GM18507 (cell line): Measurements from ENCODE around the gene ASCL2.

Source experiments
- DNase-seq: peaks from one replicate; pipeline ENCODE4 v3.0.0; 2011; ENCODE audit warnings: low read depth; ENCODE audit not compliant: insufficient read length; ENCODE audit errors: extremely low spot score
- FAIRE-seq: peaks from 2 replicates; lab custom pipeline; 2011; peaks lifted over from hg19 to GRCh38; lab: Jason Lieb, UNC

Gene ASCL2

DNA sequence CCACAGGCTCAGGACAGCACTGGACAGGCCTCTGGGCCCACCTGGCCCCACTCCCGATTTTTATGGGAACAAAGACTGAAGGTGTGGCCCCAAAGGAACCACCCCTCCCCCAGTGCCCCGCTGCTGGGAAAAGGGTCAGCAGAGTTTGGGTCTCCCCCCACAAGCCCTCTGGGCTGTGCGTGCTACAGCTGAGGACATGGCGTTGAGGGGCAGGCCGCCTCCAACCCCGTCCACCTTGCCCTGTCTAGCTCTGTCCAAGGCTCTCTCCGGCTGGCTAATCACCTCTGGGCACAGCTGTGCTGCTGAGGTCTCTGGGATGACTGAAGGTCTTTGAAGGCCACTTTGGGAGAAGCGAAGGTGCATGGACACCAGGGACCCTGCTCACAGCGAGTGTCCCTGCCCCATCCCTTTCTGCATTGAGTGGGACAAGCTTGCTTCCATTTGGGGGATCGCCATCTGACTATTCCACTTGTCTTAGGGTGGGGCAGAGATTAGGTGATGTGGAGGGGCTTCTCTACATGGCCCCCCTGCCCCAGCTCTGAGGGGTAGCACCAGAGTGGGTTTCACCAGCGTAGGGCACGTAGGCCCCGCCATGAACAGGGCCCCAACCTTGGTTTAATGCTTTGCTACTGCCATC is 6.5 kb downstream of the ASCL2 start:
- DNase-seq (no peak), FAIRE-seq (no peak)

DNA sequence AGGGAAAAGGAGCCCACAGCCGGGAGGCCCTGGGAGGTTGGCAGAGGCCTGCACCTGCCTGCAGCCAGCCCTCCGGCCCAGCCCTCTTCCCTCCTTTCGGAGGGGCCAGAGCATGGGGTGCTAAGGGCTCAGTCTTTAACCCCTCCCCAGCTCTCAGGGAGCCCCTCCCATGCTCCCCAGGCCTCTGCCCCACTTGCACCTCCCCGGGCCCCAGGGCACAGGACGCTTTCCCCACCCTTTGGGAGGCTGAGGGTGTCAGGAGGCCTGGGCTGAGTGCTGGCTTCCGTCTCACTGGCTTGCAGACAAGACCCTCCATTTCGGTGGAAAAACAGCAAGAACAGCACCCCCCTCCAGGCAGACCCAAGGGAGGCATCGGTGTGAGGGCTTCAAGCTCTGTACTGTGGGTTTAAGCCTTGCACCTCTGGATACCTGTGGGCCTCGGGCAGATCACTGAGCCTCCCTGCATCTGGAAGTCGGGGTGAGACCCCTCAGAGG is 7.3 kb downstream of the ASCL2 start:
- FAIRE-seq (no peak), DNase-seq (no peak)

DNA sequence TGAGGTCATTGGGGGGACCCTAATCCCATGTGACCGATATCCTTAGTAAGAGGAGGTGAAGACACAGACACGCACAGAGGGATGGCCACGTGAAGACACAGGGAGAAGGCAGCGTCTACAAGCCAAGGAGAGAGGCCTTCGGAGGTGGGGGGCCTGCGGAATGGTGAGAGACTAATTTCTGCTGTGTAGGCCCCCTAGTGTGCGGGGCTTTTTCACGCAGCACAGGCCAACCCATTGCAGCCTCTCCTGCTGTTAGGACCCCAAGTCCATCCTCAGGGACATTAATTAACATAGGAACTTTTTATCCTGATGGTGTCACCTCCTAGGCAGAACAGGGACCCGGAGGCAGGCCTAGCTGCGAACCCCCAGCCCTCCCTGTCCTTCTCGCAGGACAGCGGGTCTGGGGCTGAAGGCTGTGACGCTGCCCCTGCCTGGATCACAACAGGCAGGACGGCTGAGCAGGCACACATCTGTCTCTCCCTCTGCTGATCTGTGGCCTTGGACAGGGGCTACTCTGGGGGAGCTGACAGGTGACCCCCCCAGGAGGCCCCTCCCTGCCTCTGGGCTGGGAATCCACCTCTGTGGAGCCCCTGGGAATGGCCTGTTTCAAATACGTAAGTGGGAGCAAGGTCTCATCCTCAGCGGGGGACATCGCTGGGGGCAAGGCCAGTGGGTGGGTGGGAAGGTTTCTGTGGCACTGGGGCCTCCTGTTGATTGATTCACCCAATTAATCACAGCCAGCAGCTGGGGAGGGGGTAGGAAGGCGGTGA is 7.9 kb downstream of the ASCL2 start:
- DNase-seq (no peak), FAIRE-seq (no peak)

DNA sequence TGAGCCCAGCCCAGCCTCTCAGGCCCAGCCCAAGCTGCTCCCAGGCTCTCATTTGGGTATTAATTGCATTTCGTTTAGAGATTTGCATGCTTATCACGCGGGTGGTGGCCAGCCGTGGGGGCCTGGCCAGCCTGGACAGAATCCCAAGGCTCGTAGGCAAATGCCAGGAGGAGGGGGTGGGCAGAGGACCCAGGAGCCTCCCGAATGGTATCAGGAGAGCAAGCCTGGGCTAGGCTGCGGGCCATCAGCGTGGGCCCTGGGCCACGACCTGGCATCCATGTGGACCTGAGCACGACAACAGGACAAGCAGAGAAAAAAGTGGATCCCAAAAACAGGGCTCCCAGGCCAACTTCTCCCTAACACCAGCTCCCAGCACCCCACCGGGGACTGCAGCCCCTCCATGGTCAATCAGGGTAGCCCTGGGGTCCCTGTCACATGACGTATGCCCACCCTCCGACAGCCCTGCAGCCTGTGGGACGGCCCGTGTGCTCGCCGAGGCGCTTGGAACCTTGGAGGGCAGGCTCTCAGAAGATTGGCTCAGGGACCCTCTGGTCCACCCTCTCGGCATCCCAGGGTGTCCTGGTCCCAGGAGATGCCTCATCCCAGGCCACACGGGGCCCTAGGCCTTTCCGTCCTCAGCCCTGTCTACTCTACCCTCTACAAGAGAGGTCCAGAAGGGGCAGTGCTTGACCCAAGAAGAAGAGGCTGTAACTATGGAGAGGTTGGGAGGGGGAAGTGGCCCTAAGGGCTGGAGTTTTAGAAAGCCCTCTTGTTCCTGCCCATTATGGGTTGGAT is 8.8 kb downstream of the ASCL2 start:
- FAIRE-seq (no peak), DNase-seq (no peak)

DNA sequence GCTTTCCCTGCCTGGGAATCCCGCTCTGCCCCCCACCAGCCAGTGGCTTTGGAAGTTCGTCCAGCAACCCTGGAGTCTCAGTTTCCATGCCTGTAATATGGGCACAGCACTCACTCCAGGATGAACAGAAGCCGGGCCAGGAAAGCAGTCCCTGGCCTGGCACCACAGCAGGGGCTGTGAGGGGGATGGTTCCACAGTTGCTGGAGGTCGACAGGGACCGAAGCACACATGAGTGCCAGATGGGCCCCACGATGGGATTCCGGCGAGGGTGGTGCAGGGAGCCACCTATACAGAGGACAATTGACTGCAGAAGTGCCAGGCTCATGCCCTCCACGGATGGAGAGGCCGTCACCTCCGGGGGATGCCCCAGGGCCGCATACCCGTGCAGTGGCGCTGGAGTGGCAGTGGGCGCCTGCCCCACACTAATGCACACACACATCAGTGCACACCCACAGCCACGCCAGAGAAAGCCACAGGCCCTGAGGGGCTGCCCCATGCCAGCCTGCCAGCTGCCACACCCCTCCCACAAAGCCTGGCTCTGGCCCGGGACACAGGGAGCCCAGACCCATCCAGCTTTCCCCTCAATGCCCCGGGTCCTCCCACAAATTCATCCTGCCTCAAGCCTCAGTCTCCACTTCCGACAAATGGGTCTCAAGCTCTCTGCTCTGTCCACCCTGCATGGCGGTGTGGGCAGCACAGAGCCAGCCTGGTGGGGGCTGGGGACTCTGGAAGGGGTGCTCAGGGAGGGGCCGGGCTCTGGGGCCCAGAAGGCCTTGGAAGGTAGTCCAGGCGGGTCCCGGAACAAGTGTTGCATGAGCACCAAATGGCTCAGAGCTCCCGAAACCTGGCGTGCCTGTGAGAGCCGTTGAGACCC is 9.7 kb downstream of the ASCL2 start:
- FAIRE-seq, result no peak
- DNase-seq, result no peak

DNA sequence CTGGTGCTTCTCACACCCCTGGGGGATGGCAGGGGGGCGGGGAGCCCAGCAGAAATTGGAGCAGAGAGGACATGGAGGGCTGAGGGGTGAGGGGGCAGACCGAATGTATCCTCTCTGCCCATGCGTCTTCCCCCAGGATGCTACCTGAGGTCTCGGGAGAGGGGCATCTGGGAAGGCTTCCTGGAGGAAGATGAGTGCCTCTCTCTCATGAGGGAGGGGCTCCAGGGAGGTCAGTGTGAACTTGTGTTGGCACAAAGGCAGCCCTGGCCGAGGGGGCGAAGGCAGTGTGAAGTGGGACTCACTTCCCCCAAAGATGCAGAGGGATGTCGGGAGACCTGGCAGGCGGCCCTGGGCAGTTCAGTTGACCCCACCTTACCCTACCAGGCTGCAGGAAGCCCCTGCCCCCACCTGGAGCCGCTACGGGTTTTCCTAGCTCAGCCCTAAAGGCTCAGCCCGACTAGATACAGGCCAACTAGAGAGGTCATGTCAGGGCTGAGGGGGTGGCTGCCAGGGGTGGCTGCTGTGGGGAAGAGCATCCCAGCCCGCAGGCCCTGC is 10.4 kb downstream of the ASCL2 start:
- FAIRE-seq (no peak), DNase-seq (no peak)

DNA sequence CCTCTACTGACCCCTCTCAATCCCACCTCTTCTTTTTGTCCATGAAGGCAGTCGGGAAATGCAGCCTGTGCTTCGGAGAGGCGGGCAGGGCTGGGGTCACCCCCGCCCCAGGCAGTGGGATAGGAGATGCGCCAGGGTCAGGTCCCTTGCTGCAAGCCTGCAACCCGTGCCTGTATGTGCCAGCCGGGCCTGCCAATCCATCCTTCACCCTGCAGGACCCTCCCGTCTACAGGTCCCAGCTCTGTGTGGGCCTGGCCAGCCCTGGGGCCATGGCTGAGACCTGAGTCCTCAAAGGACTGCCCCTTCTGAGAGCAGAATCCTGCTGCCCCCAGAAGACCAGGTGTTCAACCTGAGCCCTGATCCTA is 10.9 kb downstream of the ASCL2 start:
- FAIRE-seq (no peak), DNase-seq (no peak)

DNA sequence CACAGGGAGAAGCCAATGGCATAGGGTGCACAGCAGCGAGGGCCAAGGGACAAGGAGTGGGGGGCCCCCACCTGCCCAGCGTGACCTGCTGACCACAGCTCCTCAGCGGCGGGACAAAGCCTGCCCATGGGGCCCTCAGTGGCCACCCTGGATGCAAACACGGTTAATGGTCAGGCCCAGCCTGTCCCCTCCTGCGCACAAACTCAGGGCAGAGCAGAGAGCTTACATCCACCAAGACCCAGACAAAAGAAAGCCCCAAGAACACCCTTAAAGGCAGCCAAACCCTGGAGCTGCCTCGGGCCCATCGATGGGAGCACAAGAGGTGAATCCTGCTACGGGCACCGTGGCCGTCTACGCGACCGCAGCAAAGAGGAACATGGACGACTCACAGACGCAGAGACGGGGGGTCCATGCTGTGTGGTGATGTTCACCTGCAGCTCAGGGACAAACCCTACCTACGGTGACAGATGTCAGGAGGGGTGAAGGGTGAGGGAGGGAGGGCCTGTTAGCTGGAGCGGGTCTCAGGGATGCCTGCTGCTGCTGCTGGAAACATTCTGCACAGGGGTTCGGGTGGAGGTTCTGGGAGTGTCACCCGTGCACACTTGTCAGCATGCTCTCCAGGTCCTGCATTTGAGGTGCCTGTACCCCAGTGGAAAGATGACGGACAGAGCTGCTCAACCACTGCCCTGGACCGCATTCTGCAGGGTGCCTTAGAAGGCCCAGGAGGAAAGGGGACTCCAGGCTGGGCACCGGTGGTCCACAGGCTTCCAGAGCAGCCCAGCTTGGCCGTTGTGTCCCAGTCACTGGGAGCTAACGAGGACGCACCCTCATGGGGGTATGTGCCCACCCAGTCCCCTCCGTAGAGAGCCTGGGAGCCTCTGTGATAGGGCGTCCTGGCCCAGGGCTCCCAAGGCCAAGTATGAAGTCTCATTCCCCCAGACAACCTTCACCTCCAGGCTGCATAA is 11.6 kb downstream of the ASCL2 start:
- no peak for FAIRE-seq
- DNase-seq, result no peak

DNA sequence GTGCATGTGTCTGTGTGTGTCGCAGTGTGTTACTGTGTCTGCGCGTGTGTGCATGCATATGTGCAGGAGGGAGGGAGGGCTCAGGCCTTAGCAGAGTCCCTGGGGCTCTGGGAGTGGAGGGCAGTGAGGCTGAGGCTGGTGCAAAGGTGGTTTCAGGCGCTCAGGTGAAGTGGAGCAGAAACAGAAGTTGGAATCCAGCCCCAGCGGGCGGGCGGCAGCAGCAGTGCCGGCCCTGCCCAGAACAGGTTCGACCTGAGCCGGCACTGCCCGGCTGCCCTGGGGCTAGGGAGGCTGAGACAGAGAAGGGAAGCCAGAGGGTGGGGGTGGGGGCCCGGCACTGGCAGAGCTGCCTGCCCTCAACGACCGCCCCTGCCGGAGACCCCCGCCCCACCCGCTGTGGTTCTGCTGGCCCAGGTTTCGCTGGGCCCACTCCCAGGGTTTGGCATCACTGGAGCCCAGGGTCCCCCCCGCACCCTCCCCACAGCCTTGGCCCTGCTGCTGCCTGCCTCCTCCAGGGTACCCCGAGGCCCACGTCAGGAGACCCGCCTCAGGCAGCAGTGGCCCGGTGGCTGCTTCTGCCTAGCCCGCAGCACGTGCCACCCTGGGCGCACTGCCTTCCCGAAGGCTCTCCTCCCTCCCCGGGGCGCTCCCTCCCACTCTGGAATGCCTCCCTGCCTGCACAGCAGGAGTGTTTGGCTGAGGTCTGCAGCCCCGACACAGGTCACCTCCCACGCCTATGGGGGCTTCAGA is 13.3 kb downstream of the ASCL2 start:
- DNase-seq (no peak), FAIRE-seq (no peak)

DNA sequence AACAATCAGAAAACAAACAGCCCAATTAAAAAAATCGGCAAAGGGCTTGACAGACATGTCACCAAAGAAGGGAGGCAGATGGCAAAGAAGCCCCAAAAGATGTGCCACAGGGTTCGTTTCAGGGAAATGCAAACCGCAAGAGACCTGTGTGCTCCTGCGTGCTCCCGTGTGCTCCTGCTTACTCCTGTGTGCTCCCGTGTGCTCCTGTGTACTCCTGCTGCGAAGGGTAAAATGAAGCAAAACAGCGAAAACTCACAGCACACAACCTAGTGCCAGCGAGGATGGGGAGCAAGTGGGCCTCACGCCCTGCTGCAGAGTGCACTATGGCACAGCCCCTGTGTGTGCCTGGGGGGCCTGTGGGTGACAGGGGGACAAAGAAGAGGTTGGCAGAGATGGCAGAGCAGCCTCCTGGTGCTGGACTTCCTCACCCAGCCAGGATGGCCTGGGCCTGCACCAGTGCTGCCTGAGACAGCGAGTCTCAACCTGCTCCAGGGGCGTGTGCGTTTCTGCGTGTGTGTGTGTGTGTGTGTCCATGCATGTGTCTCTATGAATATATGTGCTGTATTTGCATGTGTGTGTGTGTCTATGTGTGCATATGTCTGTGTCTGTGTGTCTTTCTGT is 14.0 kb downstream of the ASCL2 start:
- FAIRE-seq (no peak), DNase-seq (no peak)

DNA sequence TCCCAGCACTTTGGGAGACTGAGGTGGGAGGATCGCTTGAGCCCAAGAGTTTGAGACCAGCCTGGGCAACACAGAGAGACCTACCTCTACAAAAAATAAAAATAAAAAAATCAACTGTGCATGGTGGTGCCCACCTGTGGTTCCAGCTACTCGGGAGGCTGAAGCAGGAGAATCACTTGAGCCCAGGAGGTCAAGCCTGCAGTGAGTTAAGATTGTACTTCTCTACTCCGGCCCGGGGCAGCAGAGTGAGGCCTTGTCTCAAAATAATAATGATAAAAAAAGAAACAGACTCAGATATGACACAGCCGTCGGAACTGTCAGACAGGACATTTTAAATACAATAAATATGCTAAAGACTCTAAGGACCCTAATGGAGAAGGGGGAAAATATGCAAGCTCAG is 18.4 kb downstream of the ASCL2 start:
- FAIRE-seq (no peak), DNase-seq (no peak)

DNA sequence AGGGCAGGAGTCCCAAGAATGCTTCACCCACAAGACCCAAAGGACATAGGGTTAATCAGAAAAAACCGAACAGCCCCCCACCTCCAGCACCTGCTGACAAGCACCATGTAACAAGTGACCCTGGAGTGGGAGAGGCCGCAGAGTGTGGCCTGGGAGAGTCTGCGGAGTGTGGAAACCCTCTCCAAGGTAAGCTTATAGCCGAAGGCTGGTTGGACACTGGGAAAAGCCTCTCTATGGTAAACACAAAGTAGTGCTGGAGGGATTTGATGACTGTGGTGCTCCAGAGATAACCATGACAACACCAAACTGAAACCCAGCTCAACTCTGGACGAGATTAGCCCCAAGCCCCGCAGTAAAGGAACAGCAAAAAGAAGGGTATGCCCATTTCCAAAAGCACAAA is 19.2 kb downstream of the ASCL2 start:
- no peak for FAIRE-seq
- DNase-seq, result no peak

DNA sequence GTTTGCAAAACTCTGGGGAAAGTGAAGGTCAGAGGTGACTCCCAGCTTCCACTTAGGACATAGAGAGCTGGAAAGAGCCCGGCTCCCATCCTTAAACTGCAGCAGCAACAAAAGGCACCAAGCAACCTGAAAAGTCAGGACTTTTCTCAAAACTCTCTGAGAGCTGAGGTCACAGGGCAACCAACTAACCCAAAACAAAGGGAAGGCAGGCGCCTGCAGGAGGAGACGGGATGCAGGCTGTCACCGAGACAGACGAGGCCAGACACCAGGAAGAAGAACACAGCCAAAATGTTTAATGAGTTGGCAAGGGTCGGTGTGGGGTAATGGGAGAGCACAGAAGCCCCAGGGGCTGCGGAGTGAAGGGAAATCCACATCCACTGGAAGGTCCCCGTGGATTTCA is 19.9 kb downstream of the ASCL2 start:
- no peak for DNase-seq
- no peak for FAIRE-seq

DNA sequence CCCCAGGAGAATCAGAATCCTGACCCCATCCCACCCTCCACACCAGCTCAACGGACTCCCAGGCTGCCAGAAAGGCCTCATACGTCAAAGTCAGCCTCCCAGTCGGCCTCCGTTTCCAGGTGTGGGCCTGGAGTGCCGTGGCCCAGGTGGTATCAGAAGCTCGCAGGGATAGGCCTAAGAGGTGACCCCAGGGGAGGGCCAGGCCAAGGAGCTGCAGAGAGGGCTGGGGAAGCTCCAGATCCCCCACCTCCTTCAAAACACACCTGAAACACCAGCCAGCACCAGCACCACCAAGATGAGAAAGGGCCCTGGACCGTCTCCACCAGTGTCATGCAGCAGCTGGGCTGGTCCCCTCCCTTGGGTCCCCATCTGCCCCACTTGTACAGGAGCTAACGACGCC is 20.3 kb downstream of the ASCL2 start:
- DNase-seq (no peak), FAIRE-seq (no peak)

DNA sequence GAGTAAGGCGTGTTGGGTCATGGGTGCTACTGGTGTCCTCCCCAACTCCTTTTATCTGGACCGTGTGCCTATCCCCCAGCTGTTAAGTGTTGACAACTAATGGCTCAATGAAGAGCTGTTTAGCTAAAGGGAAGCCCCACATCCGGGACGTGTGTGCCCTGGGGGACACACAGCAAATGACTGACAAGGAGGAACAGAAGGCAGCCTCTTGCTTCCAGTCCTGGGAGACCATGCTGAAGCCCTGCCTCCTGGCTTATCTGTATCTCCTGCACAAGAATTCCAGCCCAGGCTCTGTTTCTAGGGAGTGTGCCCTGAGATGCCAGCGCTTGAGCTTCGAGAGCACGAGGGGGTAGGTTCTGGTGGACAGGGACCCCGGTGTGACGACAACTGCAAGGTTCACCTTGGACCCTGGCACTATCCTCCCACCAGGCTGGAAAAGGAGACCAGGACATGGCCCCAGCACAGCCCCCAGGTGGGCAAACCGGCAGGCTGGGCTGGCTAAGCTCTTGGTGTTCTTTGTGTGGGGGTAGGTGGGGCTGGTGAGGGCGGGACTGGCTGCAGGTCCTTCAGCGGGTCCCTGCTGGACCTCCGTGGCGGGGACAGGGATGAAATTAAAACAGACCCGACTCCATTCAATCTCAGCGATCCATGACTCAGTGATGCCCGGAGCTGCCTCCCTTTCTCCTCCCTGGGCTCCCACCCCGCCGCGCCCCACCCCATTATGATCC is 21.0 kb downstream of the ASCL2 start:
- no peak for DNase-seq
- FAIRE-seq, result no peak

DNA sequence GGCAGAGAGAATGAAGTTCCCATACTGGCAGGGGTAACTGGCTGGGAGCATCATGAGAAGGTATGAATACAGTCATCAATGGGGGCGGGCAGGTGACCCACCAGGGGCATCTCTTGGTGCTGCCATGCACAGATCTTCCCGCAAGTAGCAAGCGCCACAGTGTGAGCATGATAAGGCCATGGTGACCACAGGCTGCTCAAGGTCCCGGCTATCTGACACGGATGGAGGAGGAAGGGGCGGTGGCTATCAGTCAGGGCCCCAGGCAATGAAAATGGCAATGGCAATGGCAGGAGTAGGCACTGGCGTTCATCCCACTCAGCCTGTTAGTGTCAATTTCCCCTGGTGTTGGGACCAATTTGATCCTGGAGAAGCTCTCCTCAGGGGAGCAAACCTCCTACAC is 21.6 kb downstream of the ASCL2 start:
- no peak for DNase-seq

DNA sequence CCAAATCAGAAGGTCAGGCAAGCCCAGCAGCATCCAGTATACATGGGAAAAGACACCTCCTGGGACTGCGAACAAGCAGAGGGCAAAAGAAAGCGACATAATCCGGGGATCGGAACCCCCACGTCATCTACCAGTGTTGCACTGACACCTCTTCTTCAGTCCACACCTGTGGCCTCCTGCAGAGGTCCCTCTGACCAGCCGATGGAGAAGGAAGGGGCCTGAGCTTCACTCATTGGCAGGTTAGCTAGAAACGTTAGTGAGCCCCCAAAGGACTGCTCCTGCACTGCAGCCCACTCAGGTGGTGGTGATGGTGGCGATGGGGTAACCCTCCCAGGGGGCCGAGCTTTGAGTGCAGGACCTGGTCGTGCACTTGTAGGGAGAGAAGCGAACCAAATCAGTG is 22.1 kb downstream of the ASCL2 start:
- no peak for DNase-seq
- no peak for FAIRE-seq

More for the DNA sequence above, 21.6 kb downstream of the ASCL2 start:
- no peak for FAIRE-seq
